Endodermal cell (in vitro differentiated cells): Measurements from ENCODE around the gene KRTAP10-2. TPM values are rescaled to one million over a fixed set of nuclear protein-coding genes. Genes with fewer than 3 reads are reported as not detected.
"Not testable (repeated sequence)": the region's sequence is repeated elsewhere in the genome, so short reads cannot be mapped to it uniquely, and the experiment has no call there.

Source experiments
- DNase-seq: peaks from one replicate; pipeline ENCODE4 v3.0.0-alpha.2; 2017
- H3K27ac ChIP-seq: 2 replicates; pipeline ENCODE4 v1.5.1; 2013; ENCODE audit warnings: mild to moderate bottlenecking, low read depth, low read length, moderate library complexity
- H3K27me3 ChIP-seq: 2 replicates; pipeline ENCODE4 v1.6.1; 2013; ENCODE audit warnings: mild to moderate bottlenecking, low read length, moderate library complexity; ENCODE audit not compliant: insufficient read depth, control insufficient read depth, poor library complexity, severe bottlenecking
- H3K36me3 ChIP-seq: 2 replicates; pipeline ENCODE4 v1.7.0; 2013; ENCODE audit warnings: mild to moderate bottlenecking, low read length, moderate library complexity; ENCODE audit not compliant: control insufficient read depth, insufficient read depth
- H3K4me1 ChIP-seq: one replicate; pipeline ENCODE4 v1.7.0; 2013; ENCODE audit warnings: low read length; ENCODE audit not compliant: control insufficient read depth, insufficient read depth
- H3K4me3 ChIP-seq: 2 replicates; pipeline ENCODE4 v1.5.1; 2013; ENCODE audit warnings: mild to moderate bottlenecking, low read length, moderate library complexity
- H3K9ac ChIP-seq: 2 replicates; pipeline ENCODE4 v1.6.1; 2013; ENCODE audit warnings: mild to moderate bottlenecking, low read length, moderate library complexity; ENCODE audit not compliant: poor library complexity, severe bottlenecking; ENCODE audit errors: extremely low read depth
- H3K9me3 ChIP-seq: 2 replicates; pipeline ENCODE4 v1.6.1; 2013; ENCODE audit warnings: mild to moderate bottlenecking, low read length, moderate library complexity; ENCODE audit not compliant: control insufficient read depth
- H3K27ac Mint-ChIP-seq: 2 replicates; pipeline ENCODE4 v1.8.0; 2020; ENCODE audit warnings: mixed read lengths
- H3K27me3 Mint-ChIP-seq: 2 replicates; pipeline ENCODE4 v1.8.0; 2021; ENCODE audit warnings: mild to moderate bottlenecking, mixed read lengths; ENCODE audit not compliant: insufficient read depth
- H3K36me3 Mint-ChIP-seq: 2 replicates; pipeline ENCODE4 v1.8.0; 2020; ENCODE audit warnings: low read depth, mixed read lengths
- H3K4me1 Mint-ChIP-seq: 2 replicates; pipeline ENCODE4 v1.8.0; 2020; ENCODE audit warnings: mixed read lengths
- H3K4me3 Mint-ChIP-seq: 2 replicates; pipeline ENCODE4 v1.8.0; 2020; ENCODE audit warnings: mild to moderate bottlenecking, moderate library complexity, mixed read lengths
- H3K9me3 Mint-ChIP-seq: 2 replicates; pipeline ENCODE4 v1.8.0; 2020; ENCODE audit warnings: mild to moderate bottlenecking, mixed read lengths
- CTCF ChIP-seq: fragments of 200-600 bp; sonication (generic); conservative IDR thresholded peaks from 2 replicates; pipeline ENCODE4 v1.5.0; 2021; ENCODE audit warnings: antibody characterized with exemption, mild to moderate bottlenecking
- WGBS, 2 experiments: methylation state at CpG; one replicate each; pipeline versions ENCODE4 v1.1.5 to v1.1.7; 2013; ENCODE audit warnings: missing lambda C conversion rate in 2 of 2, mixed read lengths in 1 of 2; ENCODE audit not compliant: insufficient coverage in 1 of 2, insufficient read length in 1 of 2; 5-methylcytosine and 5-hydroxymethylcytosine counted together
- total RNA-seq, 2 donors: library from RNA; stranded (reverse); fragmentation: NEBNext Ultra II Directional in 1 of 2; extraction: Animal tissue kit (Norgen Biotek cat#: 25700) in 1 of 2; gene quantifications; 2 replicates in 1 of 2; 3 replicates in 1 of 2; pipeline ENCODE4 v1.2.1, GENCODE V29; 2021

Gene KRTAP10-2
- total RNA-seq, 2 donors from 2014 or later: not detected

- WGBS, 2 experiments: 92 to 95% methylated on average over 13 to 20 of the region's 20 CpGs
- H3K4me1 ChIP-seq: no peaks in the 10 kb centered on the region
- DNase-seq: no peak
Observed at GRCh38 chr21:44575307-44576024, 24.2 kb upstream of the KRTAP10-2 start.

DNA sequence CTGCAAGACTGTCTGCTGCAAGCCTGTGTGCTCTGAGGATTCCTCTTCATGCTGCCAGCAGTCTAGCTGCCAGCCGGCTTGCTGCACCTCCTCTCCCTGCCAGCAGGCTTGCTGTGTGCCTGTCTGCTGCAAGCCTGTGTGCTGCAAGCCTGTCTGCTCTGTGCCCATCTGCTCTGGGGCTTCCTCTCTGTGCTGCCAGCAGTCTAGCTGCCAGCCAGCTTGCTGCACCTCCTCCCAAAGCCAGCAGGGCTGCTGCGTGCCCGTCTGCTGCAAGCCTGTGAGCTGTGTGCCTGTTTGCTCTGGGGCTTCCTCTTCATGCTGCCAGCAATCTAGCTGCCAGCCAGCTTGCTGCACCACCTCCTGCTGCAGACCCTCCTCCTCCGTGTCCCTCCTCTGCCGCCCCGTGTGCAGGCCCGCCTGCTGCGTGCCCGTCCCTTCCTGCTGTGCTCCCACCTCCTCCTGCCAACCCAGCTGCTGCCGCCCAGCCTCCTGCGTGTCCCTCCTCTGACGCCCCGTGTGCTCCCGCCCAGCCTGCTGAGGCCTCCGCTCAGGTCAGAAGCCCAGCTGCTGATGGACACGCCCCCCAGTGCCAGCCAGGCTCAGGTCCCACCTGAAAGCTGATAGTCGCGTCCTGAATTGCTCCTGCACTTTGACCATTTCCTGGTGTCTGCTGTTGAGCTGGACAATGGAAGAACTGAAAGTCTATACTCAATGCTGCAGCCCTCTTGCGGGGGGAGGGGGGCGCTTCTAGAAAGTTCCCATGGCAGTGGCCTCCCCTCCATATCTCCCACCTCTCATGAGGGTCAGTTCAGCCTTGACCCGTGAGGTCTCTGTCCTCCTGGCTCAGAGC is 23.4 kb upstream of the KRTAP10-2 start:
- H3K4me3 Mint-ChIP-seq: no peak overlapping the region
- H3K4me1 Mint-ChIP-seq: peaks cover 2% of the 10 kb centered on the region
- no peak overlapping the region for H3K27ac Mint-ChIP-seq
- no peak for DNase-seq
- H3K36me3 ChIP-seq: no peaks in the 10 kb centered on the region
- H3K36me3 Mint-ChIP-seq: peaks cover 3% of the 10 kb centered on the region
- H3K9ac ChIP-seq: no peak overlapping the region
- no peak for TF ChIP-seq CTCF
- H3K9me3 Mint-ChIP-seq: peaks cover 45% of the 10 kb centered on the region
- peaks cover 2% of the 10 kb centered on the region for H3K27me3 Mint-ChIP-seq
- no peak overlapping the region for H3K27ac ChIP-seq
- H3K4me1 ChIP-seq: no peaks in the 10 kb centered on the region
- H3K27me3 ChIP-seq: no peaks in the 10 kb centered on the region
- no peak overlapping the region for H3K4me3 ChIP-seq
- H3K9me3 ChIP-seq: peaks cover 25% of the 10 kb centered on the region
- 71 to 82% methylated on average over 16 to 21 of the region's 21 CpGs for WGBS, 2 experiments

More at GRCh38 chr21:44575307-44576024, 24.2 kb upstream of the KRTAP10-2 start:
- peaks cover 42% of the 10 kb centered on the region for H3K9me3 Mint-ChIP-seq
- no peak overlapping the region for H3K4me3 ChIP-seq
- peaks cover 3% of the 10 kb centered on the region for H3K36me3 Mint-ChIP-seq
- no peak overlapping the region for H3K4me3 Mint-ChIP-seq
- H3K27me3 ChIP-seq: no peaks in the 10 kb centered on the region
- no peak overlapping the region for H3K9ac ChIP-seq
- TF ChIP-seq CTCF: no peak
- peaks cover 2% of the 10 kb centered on the region for H3K4me1 Mint-ChIP-seq
- H3K27ac ChIP-seq: no peak overlapping the region
- no peak overlapping the region for H3K27ac Mint-ChIP-seq
- peaks cover 4% of the 10 kb centered on the region for H3K27me3 Mint-ChIP-seq
- H3K36me3 ChIP-seq: no peaks in the 10 kb centered on the region
- H3K9me3 ChIP-seq: peaks cover 24% of the 10 kb centered on the region

GRCh38 chr21:44573630-44574456 is 22.5 kb upstream of the KRTAP10-2 start, which contains the start of gene KRTAP10-4:
Gene KRTAP10-4 (plus strand): TSS chr21:44573729. CDS start chr21:44573759, 30 bp downstream.
- H3K27me3 ChIP-seq, H3K36me3 ChIP-seq, H3K4me3 Mint-ChIP-seq, H3K27ac ChIP-seq, H3K4me3 ChIP-seq, H3K4me1 ChIP-seq, H3K9ac ChIP-seq, H3K36me3 Mint-ChIP-seq, DNase-seq, H3K27me3 Mint-ChIP-seq, H3K4me1 Mint-ChIP-seq, H3K27ac Mint-ChIP-seq: not testable (repeated sequence)
- peaks cover 25% of the 10 kb centered on the region for H3K9me3 ChIP-seq
- H3K9me3 Mint-ChIP-seq: peaks cover 45% of the 10 kb centered on the region
- WGBS, 2 experiments: 86 to 89% methylated on average over 3 to 21 of the region's 25 CpGs
